Progenitor cell of endocrine pancreas (in vitro differentiated cells): ENCODE data around the gene KRT20. TPM values are rescaled to one million over a fixed set of nuclear protein-coding genes. Genes with fewer than 3 reads are reported as not detected.
"Not testable (repeated sequence)": the region's sequence is repeated elsewhere in the genome, so short reads cannot be mapped to it uniquely, and the experiment has no call there.

ENCODE experiments used
- DNase-seq: peaks from one replicate; pipeline ENCODE4 v3.0.0; 2021; ENCODE audit warnings: low spot score; ENCODE audit not compliant: unreplicated experiment
- H3K27ac Mint-ChIP-seq: 2 replicates; pipeline ENCODE4 v1.8.0; 2021; ENCODE audit warnings: mild to moderate bottlenecking, moderate library complexity, mixed read lengths
- H3K27me3 Mint-ChIP-seq: 2 replicates; pipeline ENCODE4 v1.8.0; 2021; ENCODE audit warnings: mixed read lengths
- H3K36me3 Mint-ChIP-seq: 2 replicates; pipeline ENCODE4 v1.8.0; 2022; ENCODE audit warnings: mixed read lengths; ENCODE audit not compliant: insufficient read depth
- H3K4me1 Mint-ChIP-seq: 2 replicates; pipeline ENCODE4 v1.8.0; 2021; ENCODE audit warnings: low read depth, mixed read lengths
- H3K4me3 Mint-ChIP-seq: 2 replicates; pipeline ENCODE4 v1.8.0; 2021; ENCODE audit warnings: low read depth, mild to moderate bottlenecking, moderate library complexity, mixed read lengths
- H3K9me3 Mint-ChIP-seq: 2 replicates; pipeline ENCODE4 v1.8.0; 2021; ENCODE audit warnings: low read depth, mixed read lengths
- CTCF ChIP-seq: fragments of 200-600 bp; sonication (generic); IDR thresholded peaks from one replicate; pipeline ENCODE4 v1.5.0; 2021; ENCODE audit warnings: antibody characterized with exemption, mild to moderate bottlenecking; ENCODE audit not compliant: unreplicated experiment
- total RNA-seq: library from RNA; stranded (reverse); gene quantifications from 2 replicates; pipeline ENCODE4 v1.2.1, GENCODE V29; 2021

Gene KRT20
- total RNA-seq, 1 donor from 2014 or later = not detected

GRCh38 chr17:40859536-40859935 is 25.5 kb downstream of the KRT20 start:
- no peak overlapping the region for H3K27ac Mint-ChIP-seq
- H3K36me3 Mint-ChIP-seq = no peaks in the 10 kb centered on the region
- DNase-seq = no peak
- no peaks in the 10 kb centered on the region for H3K4me1 Mint-ChIP-seq
- TF ChIP-seq CTCF = no peak
- H3K4me3 Mint-ChIP-seq = no peak overlapping the region
- H3K9me3 Mint-ChIP-seq = no peaks in the 10 kb centered on the region
- peaks cover 6% of the 10 kb centered on the region for H3K27me3 Mint-ChIP-seq

DNA sequence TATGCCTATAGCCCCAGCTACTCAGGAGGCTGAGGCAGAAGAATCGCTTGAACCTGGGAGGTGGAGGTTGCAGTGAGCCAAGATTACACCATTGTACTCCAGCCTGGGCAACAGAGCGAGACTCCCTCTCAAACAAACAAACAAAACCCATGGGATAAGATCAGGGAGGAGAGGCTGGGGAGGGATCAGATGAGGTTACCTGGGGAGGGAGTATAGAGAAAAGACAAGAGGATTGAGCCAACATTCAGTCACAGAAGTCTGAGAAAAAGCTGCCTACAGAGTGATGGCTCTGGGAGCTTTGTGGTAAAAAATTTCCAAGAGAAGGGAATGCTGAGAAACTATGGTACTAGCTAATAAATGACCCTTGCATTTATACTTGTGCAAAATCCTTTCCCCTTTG is 26.4 kb downstream of the KRT20 start:
- H3K4me3 Mint-ChIP-seq, DNase-seq, H3K27ac Mint-ChIP-seq, H3K9me3 Mint-ChIP-seq, H3K4me1 Mint-ChIP-seq, H3K36me3 Mint-ChIP-seq, H3K27me3 Mint-ChIP-seq: not testable (repeated sequence)

DNA sequence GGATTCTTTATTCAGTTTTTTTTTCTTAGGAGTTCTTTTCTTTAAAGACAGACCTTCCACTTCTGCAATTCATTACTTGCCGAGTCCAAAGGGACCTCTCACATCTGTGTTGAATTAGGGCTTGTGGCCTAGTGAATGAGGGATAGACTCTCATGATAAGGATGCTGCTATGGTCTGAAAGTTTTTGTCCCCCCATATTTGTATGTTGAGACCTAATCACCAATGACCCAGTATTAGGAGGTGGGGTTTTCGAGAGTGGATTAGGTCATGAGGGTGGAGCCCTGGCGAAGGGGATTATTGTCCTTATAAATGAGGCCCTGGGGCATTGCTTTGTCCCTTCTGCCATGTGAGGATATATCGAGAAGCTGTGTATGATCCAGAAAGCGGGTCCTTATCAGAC is 27.5 kb downstream of the KRT20 start:
- Mint-ChIP-seq H3K4me1 (peaks cover 1% of the 10 kb centered on the region), H3K27ac (no peak overlapping the region), H3K27me3 (peaks cover under 1% of the 10 kb centered on the region), H3K9me3 (no peaks in the 10 kb centered on the region), H3K4me3 (no peak overlapping the region), H3K36me3 (no peaks in the 10 kb centered on the region)
- TF ChIP-seq CTCF = no peak
- DNase-seq = no peak

DNA sequence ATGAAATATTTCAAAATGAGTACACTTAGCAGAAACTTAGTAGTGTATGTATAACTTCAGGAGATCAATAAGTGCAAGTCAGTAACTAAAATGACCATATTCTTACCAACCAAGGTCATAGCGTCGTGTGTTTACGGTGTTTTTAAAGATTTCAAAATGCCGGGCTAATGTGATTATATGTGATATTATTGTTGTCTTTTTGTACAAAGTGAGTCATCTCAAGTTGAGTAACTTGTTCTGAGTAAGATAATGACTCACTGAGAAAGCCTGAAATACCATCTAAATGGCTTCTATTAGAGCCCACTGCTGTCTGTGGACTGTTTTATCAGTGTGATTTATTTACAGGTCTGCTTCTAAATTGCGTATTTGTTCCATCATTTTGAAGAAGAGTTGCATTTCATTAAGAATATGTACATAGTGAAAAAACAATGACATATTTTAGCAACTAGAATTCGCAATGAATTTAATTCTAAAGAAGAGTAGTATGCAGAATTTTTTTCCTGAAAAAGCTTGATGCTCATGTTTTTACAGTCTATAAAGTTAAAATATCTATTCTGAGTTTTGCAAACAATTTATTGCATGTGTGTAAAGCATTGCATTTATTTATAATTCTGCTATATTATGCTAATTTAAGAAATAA is 30.7 kb downstream of the KRT20 start:
- Mint-ChIP-seq H3K27me3 (peaks cover 3% of the 10 kb centered on the region), H3K4me3 (no peak overlapping the region), H3K27ac (no peak overlapping the region), H3K9me3 (no peaks in the 10 kb centered on the region), H3K4me1 (peaks cover 1% of the 10 kb centered on the region), H3K36me3 (no peaks in the 10 kb centered on the region)
- no peak for TF ChIP-seq CTCF
- no peak for DNase-seq

GRCh38 chr17:40852364-40852763 is 32.7 kb downstream of the KRT20 start:
- Mint-ChIP-seq H3K4me3 (no peak overlapping the region), H3K36me3 (no peaks in the 10 kb centered on the region), H3K27ac (no peak overlapping the region), H3K27me3 (peaks cover 12% of the 10 kb centered on the region), H3K4me1 (peaks cover 1% of the 10 kb centered on the region), H3K9me3 (no peaks in the 10 kb centered on the region)
- no peak for TF ChIP-seq CTCF
- DNase-seq = no peak

- no peaks in the 10 kb centered on the region for H3K9me3 Mint-ChIP-seq
- H3K27ac Mint-ChIP-seq = no peak overlapping the region
- H3K4me1 Mint-ChIP-seq = peaks cover 1% of the 10 kb centered on the region
- no peak for TF ChIP-seq CTCF
- no peak overlapping the region for H3K4me3 Mint-ChIP-seq
- DNase-seq = no peak
- no peaks in the 10 kb centered on the region for H3K36me3 Mint-ChIP-seq
- peaks cover 18% of the 10 kb centered on the region for H3K27me3 Mint-ChIP-seq
Measured at GRCh38 chr17:40850293-40850972, 34.6 kb downstream of the KRT20 start.
